Endothelial cell of umbilical vein (primary cell): ENCODE measurements around the gene ZBTB4. TPM values are rescaled to one million over a fixed set of nuclear protein-coding genes. Genes with fewer than 3 reads are reported as not detected.

Experiments used
- BruUV-seq: library from RNA; stranded (reverse); fragments of 400-500 nt; replicated peaks from 2 replicates; lab custom pipeline; 2021; lab: Mats Ljungman, UMichigan
- CTCF ChIA-PET: fragments of 300-600, 350-600 bp; sonication (Branson Sonifier 250); formaldehyde crosslinking; loops from one replicate; lab custom pipeline; 2021; ENCODE audit warnings: antibody characterized with exemption, inconsistent platforms; lab: Charles Lee
- POLR2A ChIA-PET: fragments of 300-600, 350-600 bp; sonication (Branson Sonifier 250); formaldehyde crosslinking; loops from one replicate; lab custom pipeline; 2021; ENCODE audit warnings: antibody characterized with exemption, inconsistent platforms; lab: Charles Lee
- DNase-seq: peaks from one replicate; pipeline ENCODE4 v3.0.0-alpha.2; 2011; ENCODE audit warnings: low read depth, low spot score
- FAIRE-seq: peaks from 2 replicates; lab custom pipeline; 2011; peaks lifted over from hg19 to GRCh38; lab: Jason Lieb, UNC
- H2AFZ ChIP-seq: 2 replicates; pipeline ENCODE4 v1.6.0; 2012; ENCODE audit warnings: low read depth, low read length, control low read depth, inconsistent platforms
- H3K27ac ChIP-seq: 2 replicates; pipeline ENCODE4 v1.5.1; 2011; ENCODE audit warnings: low read depth, mild to moderate bottlenecking, control low read depth, low read length, moderate library complexity; ENCODE audit not compliant: insufficient read depth
- H3K27me3 ChIP-seq, 2 experiments: 2 replicates each; pipeline versions ENCODE4 v1.6.0 to v1.6.1; 2011; ENCODE audit warnings: low read length in 2 of 2, mixed read lengths in 1 of 2; ENCODE audit not compliant: control insufficient read depth in 2 of 2, insufficient read depth in 2 of 2
- H3K36me3 ChIP-seq, 2 experiments: 2 replicates in 1 of 2; 3 replicates in 1 of 2; pipeline ENCODE4 v1.5.1; 2011; ENCODE audit warnings: low read length in 2 of 2, mild to moderate bottlenecking in 1 of 2, moderate library complexity in 1 of 2; ENCODE audit not compliant: control insufficient read depth in 2 of 2, insufficient read depth in 2 of 2; ENCODE audit errors: extremely low read depth in 1 of 2
- H3K4me1 ChIP-seq: 3 replicates; pipeline ENCODE4 v1.5.1; 2011; ENCODE audit warnings: mild to moderate bottlenecking, low read length; ENCODE audit not compliant: control insufficient read depth, insufficient read depth; ENCODE audit errors: extremely low read depth
- H3K4me2 ChIP-seq: 2 replicates; pipeline ENCODE4 v1.6.1; 2011; ENCODE audit warnings: low read length, control low read depth, mixed read lengths; ENCODE audit not compliant: insufficient read depth
- H3K4me3 ChIP-seq, 3 experiments: fragments of 200-600 bp in 1 of 3; sonication (generic), shearing (Covaris generic) in 1 of 3; replicated peaks in 1 of 3; 2 replicates each; pipeline ENCODE4 v1.5.1; 2011 to 2016; ENCODE audit warnings: control low read depth in 3 of 3, low read length in 3 of 3, mild to moderate bottlenecking in 2 of 3, inconsistent platforms in 1 of 3, low read depth in 1 of 3, moderate library complexity in 1 of 3; ENCODE audit not compliant: insufficient read depth in 1 of 3
- H3K79me2 ChIP-seq: 2 replicates; pipeline ENCODE4 v1.6.0; 2012; ENCODE audit warnings: low read length, inconsistent platforms; ENCODE audit not compliant: control insufficient read depth, insufficient read depth
- H3K9ac ChIP-seq: replicated peaks from 2 replicates; pipeline ENCODE3; 2011; ENCODE audit warnings: low read length, control low read depth; ENCODE audit not compliant: insufficient read depth; ENCODE audit errors: extremely low read depth
- H3K9me1 ChIP-seq: replicated peaks from 3 replicates; pipeline ENCODE4 v1.6.0; 2011; ENCODE audit warnings: mild to moderate bottlenecking, low read length; ENCODE audit not compliant: control insufficient read depth, insufficient read depth; ENCODE audit errors: extremely low read depth
- H3K9me3 ChIP-seq: replicated peaks from 2 replicates; pipeline ENCODE4 v1.5.1; 2012; ENCODE audit warnings: low read length, inconsistent platforms; ENCODE audit not compliant: control insufficient read depth, insufficient read depth
- H4K20me1 ChIP-seq: replicated peaks from 2 replicates; pipeline ENCODE3; 2011; ENCODE audit warnings: mild to moderate bottlenecking, low read length; ENCODE audit not compliant: control insufficient read depth, insufficient read depth; ENCODE audit errors: extremely low read depth
- CTCF ChIP-seq, 2 donors: IDR thresholded peaks; 1 replicate in 1 of 2; 2 replicates in 1 of 2; pipeline ENCODE4 v1.5.1; 2011; ENCODE audit warnings: low read length in 2 of 2, mild to moderate bottlenecking in 2 of 2, moderate library complexity in 2 of 2, control low read depth in 1 of 2, inconsistent platforms in 1 of 2, low read depth in 1 of 2; ENCODE audit not compliant: insufficient read depth in 1 of 2; ENCODE audit errors: extremely low read depth in 1 of 2
- EZH2 ChIP-seq: IDR thresholded peaks from 2 replicates; pipeline ENCODE4 v1.6.1; 2012; ENCODE audit warnings: borderline replicate concordance, low read depth, mild to moderate bottlenecking, moderate library complexity, low read length, inconsistent platforms; ENCODE audit not compliant: severe bottlenecking
- FOS ChIP-seq: IDR thresholded peaks from 2 replicates; pipeline ENCODE4 v1.6.1; 2011; ENCODE audit warnings: mild to moderate bottlenecking, low read length, moderate library complexity, borderline replicate concordance; ENCODE audit not compliant: insufficient read depth
- GATA2 ChIP-seq: IDR thresholded peaks from 2 replicates; pipeline ENCODE4 v1.7.0; 2011; ENCODE audit warnings: low read depth, mild to moderate bottlenecking, moderate library complexity, mixed read lengths, low read length; ENCODE audit not compliant: insufficient read length, insufficient read depth
- JUN ChIP-seq: IDR thresholded peaks from 2 replicates; pipeline ENCODE4 v1.6.1; 2011; ENCODE audit warnings: borderline replicate concordance, low read depth; ENCODE audit not compliant: insufficient read length, insufficient read depth
- MAX ChIP-seq: IDR thresholded peaks from 2 replicates; pipeline ENCODE4 v1.6.1; 2011; ENCODE audit not compliant: insufficient read depth, insufficient read length
- MYC ChIP-seq: IDR thresholded peaks from one replicate; pipeline ENCODE4 v1.6.1; 2011; ENCODE audit warnings: mild to moderate bottlenecking, low read depth, low read length
- POLR2AphosphoS5 ChIP-seq: IDR thresholded peaks from 2 replicates; pipeline ENCODE4 v1.6.1; 2012; ENCODE audit warnings: low read depth, mild to moderate bottlenecking, control low read depth, low read length, moderate library complexity; ENCODE audit not compliant: insufficient read depth
- dilution Hi-C: fragments of 300-500 bp; cut with MboI; formaldehyde crosslinking; loops from one replicate; pipeline ENCODE4 v1.15.0; 2019; ENCODE audit warnings: low sequenced_read_pairs; ENCODE audit not compliant: extremely low pct_ligation_motif_present
- intact Hi-C: fragments of 100-400 bp; cut with micrococcal nuclease; formaldehyde crosslinking; loops from one replicate; pipeline ENCODE4 v1.10.0; 2022
- polyA plus RNA-seq, 4 experiments: library from polyadenylated mRNA; depleted of rRNA in 3 of 4; stranded (reverse) in 3 of 4; unstranded in 1 of 4; fragments of >200 nt; gene quantifications; 2 replicates each; pipeline versions ENCODE4 v1.2.1 to v1.2.3, GENCODE V29; 2011 to 2012; ENCODE audit warnings: missing spikeins in 1 of 4
- total RNA-seq: library from RNA; stranded (reverse); gene quantifications from 2 replicates; pipeline ENCODE4 v1.2.3, GENCODE V29; 2021

Gene ZBTB4
- total and polyA plus RNA-seq, 2 donors (not counting 3 experiments of a cell fraction or from before 2014, with no cell fraction given), result 15.1 to 26.5 TPM

- peaks cover 15% of the 10 kb centered on the region for H3K4me1 ChIP-seq
- dilution Hi-C loops, result no loop called here
- intact Hi-C loops, result loop anchor here (1.0 kb wide), 1 partner anchor 10 kb away; no protein-coding TSS in a partner anchor
- peaks cover 22 to 30% of the 10 kb centered on the region in 2 experiments for H3K27me3 ChIP-seq
- H2AFZ ChIP-seq, result peak within 1 kb of the TSS; percentile 71
- no peaks in the 10 kb centered on the region for H3K9me1 ChIP-seq
- peak within 1 kb of the TSS; percentile 67 for H3K4me2 ChIP-seq
- no peaks in the 10 kb centered on the region for H3K9me3 ChIP-seq
- FAIRE-seq, result peak; percentile 33
- H3K36me3 ChIP-seq, result no peaks in the 10 kb centered on the region
- no peak for TF ChIP-seq EZH2
- no peak for TF ChIP-seq MYC
- TF ChIP-seq POLR2AphosphoS5, result no peak
- TF ChIP-seq CTCF (IDR thresholded peaks at IDR 0.05; ENCODE audit: extremely low read depth in 1 of 2, insufficient read depth in 1 of 2, low read depth in 1 of 2, low read length in 2 of 2), result no peak
- TF ChIP-seq FOS, result no peak
- no peak for TF ChIP-seq MAX
- TF ChIP-seq JUN, result no peak
- TF ChIP-seq GATA2, result no peak
- ChIA-PET CTCF (interaction anchor here (0.9 to 4.1 kb wide), 8 partner anchors 9 to 399 kb away, joined by 3 to 30 read pairs (median 4); partner anchors contain the start of genes TMEM102, TMEM256 and TNFSF13), POLR2A (interaction anchor here (0.9 to 1.2 kb wide), 2 partner anchors 8 to 39 kb away, joined by 3 to 7 read pairs; partner anchors contain the start of gene POLR2A)
- no peak within 1 kb of the TSS for H3K27ac ChIP-seq
- peak within 1 kb of the TSS; percentile 14 to 34 (median 25) for H3K4me3 ChIP-seq
- peak; percentile 35 for DNase-seq
- no TSS peak for BruUV-seq
- H3K9ac ChIP-seq, result no peak within 1 kb of the TSS
- no peaks in the 10 kb centered on the region for H3K79me2 ChIP-seq
- H4K20me1 ChIP-seq, result no peaks in the 10 kb centered on the region
Observed at GRCh38 chr17:7444682-7445618, 34.5 kb downstream of the ZBTB4 start, which contains the start of gene CHRNB1. Gene CHRNB1 (plus strand): TSS chr17:7445061. CDS start chr17:7445128, 67 bp downstream.
